NCI-H187 (cell line): ENCODE data around the gene CHRND.
A peak's percentile ranks its signal among the peaks of the same experiment; 100 is the strongest.
"Not testable (repeated sequence)": the region's sequence is repeated elsewhere in the genome, so short reads cannot be mapped to it uniquely, and the experiment has no call there.

ENCODE experiments used
- DNase-seq, 2 experiments: peaks; one replicate each; lab custom pipeline; 2025; lab: John Stamatoyannopoulos, UW

Gene CHRND

GRCh38 chr2:232543928-232544631, 18.1 kb downstream of the CHRND start:
- DNase-seq, result no peak

GRCh38 chr2:232544674-232545073, 18.7 kb downstream of the CHRND start:
- DNase-seq, result no peak

GRCh38 chr2:232545511-232546375, 19.8 kb downstream of the CHRND start:
- DNase-seq, result no peak

- DNase-seq, result no peak
Observed at GRCh38 chr2:232547991-232548390, 22.0 kb downstream of the CHRND start.

- DNase-seq, result no peak
Observed at GRCh38 chr2:232549655-232550353, 23.8 kb downstream of the CHRND start.

- peak; percentile 14 to 71 for DNase-seq
Observed at GRCh38 chr2:232550354-232551249, 24.6 kb downstream of the CHRND start, which contains the start of the genes EIF4E2 and TIGD1. EIF4E2 (plus strand) TSS chr2:232550689; CDS start chr2:232550725, 36 bp downstream. TIGD1 (minus strand) TSS chr2:232550557; CDS start chr2:232549882, 675 bp downstream.

GRCh38 chr2:232551250-232551638, 25.3 kb downstream of the CHRND start:
- DNase-seq, result no peak

GRCh38 chr2:232551776-232552175, 25.8 kb downstream of the CHRND start:
- DNase-seq, result no peak

GRCh38 chr2:232556426-232556825, 30.5 kb downstream of the CHRND start:
- no peak for DNase-seq

GRCh38 chr2:232562515-232563151, 36.7 kb downstream of the CHRND start:
- DNase-seq, result no peak

- DNase-seq, result no peak
Observed at GRCh38 chr2:232563580-232563979, 37.6 kb downstream of the CHRND start.

- DNase-seq, result no peak
Observed at GRCh38 chr2:232567721-232568120, 41.8 kb downstream of the CHRND start.

GRCh38 chr2:232568161-232568560, 42.2 kb downstream of the CHRND start:
- DNase-seq, result no peak

- no peak for DNase-seq
Observed at GRCh38 chr2:232569541-232569940, 43.6 kb downstream of the CHRND start.

GRCh38 chr2:232570481-232570880, 44.5 kb downstream of the CHRND start:
- DNase-seq, result not testable (repeated sequence)

GRCh38 chr2:232571026-232571474, 45.1 kb downstream of the CHRND start:
- no peak for DNase-seq

- no peak for DNase-seq
Observed at GRCh38 chr2:232573042-232573441, 47.1 kb downstream of the CHRND start.

GRCh38 chr2:232573771-232574435, 47.9 kb downstream of the CHRND start:
- no peak for DNase-seq

GRCh38 chr2:232574674-232575403, 48.9 kb downstream of the CHRND start:
- DNase-seq, result no peak

- DNase-seq, result no peak
Observed at GRCh38 chr2:232575404-232575746, 49.4 kb downstream of the CHRND start.
